ENCODE measurements around the gene MARCHF2.

DNA sequence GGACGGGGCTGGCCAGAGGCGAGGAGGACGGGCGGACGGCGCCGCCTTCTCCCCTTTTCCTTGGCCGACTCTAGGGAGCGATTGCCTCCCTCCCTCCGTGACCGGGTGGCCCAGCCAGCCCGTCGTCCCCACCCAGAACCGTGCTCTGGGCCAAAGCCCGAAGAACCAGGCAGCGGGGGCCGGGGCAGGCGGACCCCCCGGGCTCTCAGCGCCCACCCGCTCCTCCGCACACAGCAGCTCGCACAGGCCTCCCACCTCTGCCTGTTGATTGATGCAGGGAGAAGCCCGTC, 9.3 kb upstream of the MARCHF2 start:
- TF ChIP-seq RAD21 (IDR thresholded peaks at IDR 0.05; ENCODE audit: low read depth) (no peak), TAF1 (IDR thresholded peaks at IDR 0.05; ENCODE audit: low read depth) (no peak), TEAD4 (IDR thresholded peaks at IDR 0.05) (no peak), ZBTB7A (IDR thresholded peaks at IDR 0.05; ENCODE audit: low read depth) (no peak)
- TF ChIP-seq, protein P1, sequence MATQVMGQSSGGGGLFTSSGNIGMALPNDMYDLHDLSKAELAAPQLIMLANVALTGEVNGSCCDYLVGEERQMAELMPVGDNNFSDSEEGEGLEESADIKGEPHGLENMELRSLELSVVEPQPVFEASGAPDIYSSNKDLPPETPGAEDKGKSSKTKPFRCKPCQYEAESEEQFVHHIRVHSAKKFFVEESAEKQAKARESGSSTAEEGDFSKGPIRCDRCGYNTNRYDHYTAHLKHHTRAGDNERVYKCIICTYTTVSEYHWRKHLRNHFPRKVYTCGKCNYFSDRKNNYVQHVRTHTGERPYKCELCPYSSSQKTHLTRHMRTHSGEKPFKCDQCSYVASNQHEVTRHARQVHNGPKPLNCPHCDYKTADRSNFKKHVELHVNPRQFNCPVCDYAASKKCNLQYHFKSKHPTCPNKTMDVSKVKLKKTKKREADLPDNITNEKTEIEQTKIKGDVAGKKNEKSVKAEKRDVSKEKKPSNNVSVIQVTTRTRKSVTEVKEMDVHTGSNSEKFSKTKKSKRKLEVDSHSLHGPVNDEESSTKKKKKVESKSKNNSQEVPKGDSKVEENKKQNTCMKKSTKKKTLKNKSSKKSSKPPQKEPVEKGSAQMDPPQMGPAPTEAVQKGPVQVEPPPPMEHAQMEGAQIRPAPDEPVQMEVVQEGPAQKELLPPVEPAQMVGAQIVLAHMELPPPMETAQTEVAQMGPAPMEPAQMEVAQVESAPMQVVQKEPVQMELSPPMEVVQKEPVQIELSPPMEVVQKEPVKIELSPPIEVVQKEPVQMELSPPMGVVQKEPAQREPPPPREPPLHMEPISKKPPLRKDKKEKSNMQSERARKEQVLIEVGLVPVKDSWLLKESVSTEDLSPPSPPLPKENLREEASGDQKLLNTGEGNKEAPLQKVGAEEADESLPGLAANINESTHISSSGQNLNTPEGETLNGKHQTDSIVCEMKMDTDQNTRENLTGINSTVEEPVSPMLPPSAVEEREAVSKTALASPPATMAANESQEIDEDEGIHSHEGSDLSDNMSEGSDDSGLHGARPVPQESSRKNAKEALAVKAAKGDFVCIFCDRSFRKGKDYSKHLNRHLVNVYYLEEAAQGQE (IDR thresholded peaks at IDR 0.05; ENCODE audit: low read depth): no peak
- TF ChIP-seq, protein P2, sequence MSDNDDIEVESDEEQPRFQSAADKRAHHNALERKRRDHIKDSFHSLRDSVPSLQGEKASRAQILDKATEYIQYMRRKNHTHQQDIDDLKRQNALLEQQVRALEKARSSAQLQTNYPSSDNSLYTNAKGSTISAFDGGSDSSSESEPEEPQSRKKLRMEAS (IDR thresholded peaks at IDR 0.05): no peak

All from Ishikawa (cell line).